Coronary artery (tissue), 2 donors: Measurements from ENCODE around the gene ARHGEF38.
"Not testable (repeated sequence)": the region's sequence is repeated elsewhere in the genome, so short reads cannot be mapped to it uniquely, and the experiment has no call there.

Experiments used
- DNase-seq: peaks from one replicate; pipeline ENCODE4 v3.0.0-alpha.2; 2017; ENCODE audit warnings: low spot score
- H3K27ac ChIP-seq, 2 donors: fragments of 200-600 bp; sonication (generic); one replicate each; pipeline ENCODE4 v1.5.1; 2016 to 2019
- H3K4me3 ChIP-seq: fragments of 200-600 bp; sonication (generic); 2 replicates; pipeline ENCODE4 v1.5.1; 2016; ENCODE audit warnings: mild to moderate bottlenecking, moderate library complexity
- TF ChIP-seq, protein P1 (sequence below): fragments of 200-600 bp; sonication (generic); IDR thresholded peaks from one replicate; pipeline ENCODE4 v1.5.1; 2019; ENCODE audit warnings: antibody characterized with exemption

The ARHGEF38 gene

DNA sequence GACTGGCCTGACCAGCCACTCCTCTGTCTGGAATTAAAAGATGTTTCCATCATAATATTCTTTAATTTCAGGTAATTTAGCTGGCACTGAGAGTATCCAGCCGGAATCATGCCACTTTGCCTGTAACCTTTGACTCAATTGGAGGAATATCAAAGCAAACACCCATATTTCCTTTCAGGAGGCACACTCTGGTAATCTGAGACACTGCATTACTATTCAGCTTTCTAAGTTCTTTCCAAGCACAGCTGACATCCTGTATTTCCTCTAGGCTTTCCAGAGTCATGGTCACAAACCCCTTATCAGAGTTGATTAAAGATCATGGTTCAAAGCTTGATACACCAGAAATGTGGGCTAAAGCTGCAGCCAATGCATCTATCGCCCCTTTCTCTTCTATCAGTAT lies 126.8 kb downstream of the ARHGEF38 start:
- H3K4me3 ChIP-seq: no peak overlapping the region
- no peak overlapping the region for H3K27ac ChIP-seq
- TF ChIP-seq, protein P1, sequence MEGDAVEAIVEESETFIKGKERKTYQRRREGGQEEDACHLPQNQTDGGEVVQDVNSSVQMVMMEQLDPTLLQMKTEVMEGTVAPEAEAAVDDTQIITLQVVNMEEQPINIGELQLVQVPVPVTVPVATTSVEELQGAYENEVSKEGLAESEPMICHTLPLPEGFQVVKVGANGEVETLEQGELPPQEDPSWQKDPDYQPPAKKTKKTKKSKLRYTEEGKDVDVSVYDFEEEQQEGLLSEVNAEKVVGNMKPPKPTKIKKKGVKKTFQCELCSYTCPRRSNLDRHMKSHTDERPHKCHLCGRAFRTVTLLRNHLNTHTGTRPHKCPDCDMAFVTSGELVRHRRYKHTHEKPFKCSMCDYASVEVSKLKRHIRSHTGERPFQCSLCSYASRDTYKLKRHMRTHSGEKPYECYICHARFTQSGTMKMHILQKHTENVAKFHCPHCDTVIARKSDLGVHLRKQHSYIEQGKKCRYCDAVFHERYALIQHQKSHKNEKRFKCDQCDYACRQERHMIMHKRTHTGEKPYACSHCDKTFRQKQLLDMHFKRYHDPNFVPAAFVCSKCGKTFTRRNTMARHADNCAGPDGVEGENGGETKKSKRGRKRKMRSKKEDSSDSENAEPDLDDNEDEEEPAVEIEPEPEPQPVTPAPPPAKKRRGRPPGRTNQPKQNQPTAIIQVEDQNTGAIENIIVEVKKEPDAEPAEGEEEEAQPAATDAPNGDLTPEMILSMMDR: no peak
- no peak for DNase-seq

DNA sequence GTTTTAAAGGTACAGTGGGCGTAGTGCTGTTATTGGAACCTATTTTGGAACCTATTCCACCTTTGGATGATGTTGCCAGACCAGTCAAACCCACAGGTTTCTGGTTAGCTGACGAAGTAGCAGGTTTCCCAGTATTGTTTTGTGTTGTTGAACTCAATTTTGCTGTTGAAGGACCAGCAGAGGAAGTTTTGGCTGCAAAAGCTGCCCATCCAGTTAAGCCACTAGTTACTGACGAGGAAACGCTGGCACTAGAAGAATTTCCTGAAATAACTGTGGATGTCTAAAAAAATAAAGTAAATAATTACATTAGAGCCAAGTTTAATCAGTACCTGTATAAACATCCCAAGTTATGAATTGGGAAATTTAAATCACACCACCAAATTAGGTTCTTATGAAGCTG lies 130.6 kb downstream of the ARHGEF38 start:
- no peak for DNase-seq
- TF ChIP-seq, protein P1: no peak
- Histone ChIP-seq H3K27ac (no peak overlapping the region), H3K4me3 (no peak overlapping the region)

DNA sequence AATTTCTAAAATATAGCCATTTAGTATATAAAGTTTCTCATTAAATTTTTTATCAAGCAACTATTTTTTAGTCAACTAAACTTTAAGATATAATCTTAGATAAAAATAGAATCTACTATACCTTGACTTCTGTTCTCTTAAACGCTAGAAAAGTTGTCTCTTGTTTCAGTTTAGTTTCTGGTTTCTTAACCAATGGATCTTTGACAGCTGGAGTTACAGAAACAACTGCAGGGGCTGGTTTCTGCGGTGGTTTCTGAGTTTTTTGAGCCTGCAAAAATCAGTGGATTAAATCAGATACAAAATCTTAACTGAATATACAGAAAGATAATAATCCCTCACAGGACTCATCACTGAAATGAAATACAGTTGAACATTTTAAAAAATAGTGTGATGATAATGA lies 134.2 kb downstream of the ARHGEF38 start:
- TF ChIP-seq, protein P1: no peak
- no peak for DNase-seq
- H3K27ac ChIP-seq: no peak overlapping the region
- no peak overlapping the region for H3K4me3 ChIP-seq

DNA sequence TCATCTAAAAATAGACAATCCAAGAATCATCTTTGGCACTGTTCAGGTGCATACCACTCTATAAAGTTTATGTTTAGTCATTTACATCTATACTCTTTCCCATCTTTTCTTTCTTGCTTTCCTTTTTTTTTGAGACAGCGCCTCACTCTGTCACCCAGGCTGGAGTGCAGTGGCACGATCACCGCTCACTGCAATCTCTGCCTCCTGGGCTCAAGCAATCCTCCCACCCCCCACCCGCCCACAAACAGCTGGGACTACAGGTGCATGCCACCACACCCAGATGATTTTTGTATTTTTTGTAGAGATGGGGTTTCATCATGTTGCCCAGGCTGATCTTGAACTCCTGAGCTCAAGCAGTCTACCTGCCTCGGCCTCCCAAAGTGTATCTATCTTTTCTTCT lies 142.4 kb downstream of the ARHGEF38 start:
- H3K4me3 ChIP-seq, H3K27ac ChIP-seq, DNase-seq: not testable (repeated sequence)

DNA sequence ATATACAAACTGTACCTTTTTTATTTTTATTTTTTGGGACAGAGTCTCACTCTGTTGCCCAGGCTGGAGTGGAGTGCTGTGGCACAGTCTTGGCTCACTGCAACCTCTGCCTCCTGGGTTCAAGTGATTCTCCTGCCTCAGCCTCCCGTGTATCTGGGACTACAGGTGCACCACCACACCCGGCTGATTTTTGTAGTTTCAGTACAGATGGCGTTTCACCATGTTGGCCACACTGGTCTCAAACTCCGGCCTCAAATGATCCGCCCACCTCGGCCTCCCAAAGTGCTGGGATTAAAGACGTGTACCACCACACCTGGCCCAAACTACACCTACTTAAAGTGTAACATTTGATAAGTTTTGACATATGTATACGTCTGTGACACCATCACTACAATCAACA lies 143.4 kb downstream of the ARHGEF38 start:
- H3K4me3 ChIP-seq, DNase-seq, H3K27ac ChIP-seq: not testable (repeated sequence)

DNA sequence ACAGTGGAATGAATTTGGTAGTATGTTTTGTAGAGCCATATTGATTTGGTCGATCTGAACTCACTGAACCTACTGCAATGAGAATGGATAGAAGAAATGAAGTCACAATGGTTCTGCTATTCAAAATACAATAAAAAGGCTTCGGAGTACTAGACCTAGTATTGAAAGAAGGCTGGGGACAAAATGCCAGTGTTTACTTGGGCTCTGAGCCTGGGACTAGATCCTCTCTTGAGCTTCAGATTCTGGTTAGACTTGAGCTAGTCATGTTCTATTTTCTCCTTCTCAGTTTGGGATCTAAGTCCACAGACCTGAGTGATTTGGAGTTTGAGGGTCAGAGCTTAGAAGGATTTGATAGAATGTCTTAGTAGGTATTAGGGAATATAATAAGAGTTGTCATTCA lies 146.2 kb downstream of the ARHGEF38 start:
- no peak overlapping the region for H3K27ac ChIP-seq
- DNase-seq: no peak
- TF ChIP-seq, protein P1: no peak
- no peak overlapping the region for H3K4me3 ChIP-seq

DNA sequence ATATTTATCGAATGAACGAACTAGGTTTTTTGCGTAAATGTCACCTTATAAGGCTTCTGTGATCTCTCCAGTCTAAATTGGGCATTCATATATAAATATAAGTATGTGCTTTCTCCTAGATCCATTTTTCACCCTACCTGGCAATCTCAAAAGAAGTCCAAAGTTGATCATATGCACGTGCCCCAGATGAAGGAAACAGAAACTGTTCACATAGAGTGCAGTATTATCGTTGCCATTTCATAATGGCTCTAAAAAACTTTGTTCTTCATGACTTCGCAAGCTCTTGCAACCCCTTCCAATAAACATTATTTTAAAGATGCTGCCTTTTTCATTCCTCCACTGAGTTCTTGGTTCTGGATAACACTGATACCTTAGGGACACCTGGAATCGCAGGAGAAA lies 155.4 kb downstream of the ARHGEF38 start:
- TF ChIP-seq, protein P1: no peak
- H3K27ac ChIP-seq: peak overlapping the region in 1 of 2 donors; percentile 81
- peak overlapping the region; percentile 79 for H3K4me3 ChIP-seq
- DNase-seq: no peak

DNA sequence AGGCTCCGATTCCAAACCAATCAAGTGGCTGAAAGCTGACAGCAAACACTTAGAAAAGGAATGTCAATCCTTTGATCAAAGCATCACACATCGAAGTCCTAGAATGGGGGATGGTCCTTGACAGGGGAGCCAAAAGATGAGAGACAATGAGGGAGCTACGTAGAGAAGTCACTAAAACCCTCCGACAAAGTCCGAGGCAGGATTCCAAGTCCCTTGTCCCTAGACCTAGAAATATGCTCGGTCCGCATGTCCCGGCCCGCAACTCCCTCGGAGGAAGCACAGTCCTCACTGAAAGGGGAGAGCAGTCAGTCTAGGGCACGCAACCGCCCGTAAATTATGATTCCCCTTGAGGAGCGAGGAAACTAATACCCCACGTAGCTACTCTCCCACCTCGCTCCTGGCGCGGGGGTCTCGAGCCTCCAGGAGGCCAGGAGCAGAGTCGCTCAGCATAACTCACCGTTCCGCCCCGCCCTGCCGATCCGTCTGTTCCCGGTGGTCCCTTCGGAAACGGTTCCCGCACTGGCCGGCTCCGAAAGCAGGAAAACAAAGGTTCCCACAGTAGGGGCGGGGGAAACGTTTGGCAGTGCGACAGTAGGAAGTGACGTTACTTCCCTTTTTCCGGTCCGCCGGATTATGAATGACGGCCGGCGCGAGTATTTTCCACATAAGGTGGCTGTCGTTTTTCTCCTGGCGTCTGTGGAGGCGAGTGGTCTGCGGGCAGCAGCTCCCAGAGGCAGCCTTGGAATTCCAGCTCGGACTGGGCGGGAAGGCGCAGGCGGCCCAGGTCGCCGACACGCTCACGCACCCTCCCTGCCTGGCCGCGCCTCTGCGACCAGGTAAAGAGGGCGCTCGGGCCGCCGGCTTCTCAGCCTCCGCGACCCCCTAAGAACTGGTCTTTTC lies 156.0 kb downstream of the ARHGEF38 start, which contains the start of the genes GSTCD and INTS12:
TSS of gene GSTCD (plus strand) at position 604 of the 900 bp plus-strand sequence. CDS start 8,830 bp downstream, outside the sequence.
TSS of gene INTS12 (minus strand) at position 509 of the 900 bp plus-strand sequence. CDS start 8,684 bp downstream, outside the sequence.
- DNase-seq: peak; percentile 94
- peak within 1 kb of the TSS; percentile 78 to 81 for H3K27ac ChIP-seq

More for the DNA sequence above, 156.0 kb downstream of the ARHGEF38 start, which contains the start of the genes GSTCD and INTS12:
- TF ChIP-seq, protein P1: no peak
- peak within 1 kb of the TSS; percentile 79 for H3K4me3 ChIP-seq
